Neutrophil (primary cell): ENCODE measurements around the gene SSBP1.
"Not testable (repeated sequence)": the region's sequence is repeated elsewhere in the genome, so short reads cannot be mapped to it uniquely, and the experiment has no call there.

Experiments
- H3K27ac ChIP-seq: fragments of 200-600 bp; sonication (generic); 2 replicates; pipeline ENCODE4 v1.5.1; 2016; ENCODE audit warnings: mild to moderate bottlenecking, moderate library complexity
- H3K27me3 ChIP-seq: fragments of 200-600 bp; sonication (generic); 2 replicates; pipeline ENCODE4 v1.6.0; 2016; ENCODE audit warnings: mild to moderate bottlenecking
- H3K36me3 ChIP-seq: fragments of 200-600 bp; sonication (generic); 2 replicates; pipeline ENCODE4 v1.5.1; 2017
- H3K4me1 ChIP-seq, 2 experiments: fragments of 200-600 bp in 1 of 2; sonication (generic) in 1 of 2; 1 replicate in 1 of 2; 2 replicates in 1 of 2; pipeline versions ENCODE4 v1.5.1 to v1.6.1; 2013 to 2016; ENCODE audit warnings: low read depth in 1 of 2, low read length in 1 of 2, mild to moderate bottlenecking in 1 of 2, moderate library complexity in 1 of 2; ENCODE audit not compliant: control insufficient read depth in 1 of 2, insufficient read depth in 1 of 2
- H3K4me3 ChIP-seq, 2 experiments: fragments of 200-600 bp in 1 of 2; sonication (generic) in 1 of 2; 1 replicate in 1 of 2; 2 replicates in 1 of 2; pipeline ENCODE4 v1.5.1; 2013 to 2016; ENCODE audit warnings: low read depth in 1 of 2, low read length in 1 of 2, mild to moderate bottlenecking in 1 of 2, moderate library complexity in 1 of 2
- H3K9me3 ChIP-seq: fragments of 200-600 bp; sonication (generic); 2 replicates; pipeline ENCODE4 v1.5.1; 2016
- TF ChIP-seq, protein P1 (sequence below): fragments of 200-600 bp; sonication (generic); IDR thresholded peaks from 2 replicates; pipeline ENCODE4 v1.5.1; 2016; ENCODE audit warnings: antibody characterized with exemption

The SSBP1 gene

DNA sequence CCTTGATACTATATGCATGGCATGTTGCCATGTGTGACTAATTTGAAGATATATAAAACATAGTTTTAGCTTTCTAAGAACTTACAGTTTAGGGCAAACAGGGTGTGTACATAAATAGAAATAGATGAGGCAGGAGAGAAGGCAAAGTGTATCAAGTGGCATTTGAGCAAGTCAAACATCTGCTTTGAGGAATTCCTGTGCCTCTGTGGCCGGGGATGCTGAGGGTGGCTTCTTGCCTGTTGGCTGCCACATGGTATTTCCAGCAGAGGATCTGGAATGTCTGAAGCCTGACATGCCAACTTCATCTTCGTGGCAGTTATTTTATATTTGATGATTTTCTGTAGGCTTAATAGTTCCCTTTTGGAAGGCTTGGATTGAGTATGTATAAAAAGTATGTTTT lies 6.0 kb downstream of the SSBP1 start:
- Histone ChIP-seq H3K27ac (no peak overlapping the region), H3K36me3 (peaks cover 73% of the 10 kb centered on the region), H3K27me3 (no peaks in the 10 kb centered on the region), H3K9me3 (no peaks in the 10 kb centered on the region), H3K4me1 (no peaks in the 10 kb centered on the region), H3K4me3 (no peak overlapping the region)
- TF ChIP-seq, protein P1, sequence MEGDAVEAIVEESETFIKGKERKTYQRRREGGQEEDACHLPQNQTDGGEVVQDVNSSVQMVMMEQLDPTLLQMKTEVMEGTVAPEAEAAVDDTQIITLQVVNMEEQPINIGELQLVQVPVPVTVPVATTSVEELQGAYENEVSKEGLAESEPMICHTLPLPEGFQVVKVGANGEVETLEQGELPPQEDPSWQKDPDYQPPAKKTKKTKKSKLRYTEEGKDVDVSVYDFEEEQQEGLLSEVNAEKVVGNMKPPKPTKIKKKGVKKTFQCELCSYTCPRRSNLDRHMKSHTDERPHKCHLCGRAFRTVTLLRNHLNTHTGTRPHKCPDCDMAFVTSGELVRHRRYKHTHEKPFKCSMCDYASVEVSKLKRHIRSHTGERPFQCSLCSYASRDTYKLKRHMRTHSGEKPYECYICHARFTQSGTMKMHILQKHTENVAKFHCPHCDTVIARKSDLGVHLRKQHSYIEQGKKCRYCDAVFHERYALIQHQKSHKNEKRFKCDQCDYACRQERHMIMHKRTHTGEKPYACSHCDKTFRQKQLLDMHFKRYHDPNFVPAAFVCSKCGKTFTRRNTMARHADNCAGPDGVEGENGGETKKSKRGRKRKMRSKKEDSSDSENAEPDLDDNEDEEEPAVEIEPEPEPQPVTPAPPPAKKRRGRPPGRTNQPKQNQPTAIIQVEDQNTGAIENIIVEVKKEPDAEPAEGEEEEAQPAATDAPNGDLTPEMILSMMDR = no peak

DNA sequence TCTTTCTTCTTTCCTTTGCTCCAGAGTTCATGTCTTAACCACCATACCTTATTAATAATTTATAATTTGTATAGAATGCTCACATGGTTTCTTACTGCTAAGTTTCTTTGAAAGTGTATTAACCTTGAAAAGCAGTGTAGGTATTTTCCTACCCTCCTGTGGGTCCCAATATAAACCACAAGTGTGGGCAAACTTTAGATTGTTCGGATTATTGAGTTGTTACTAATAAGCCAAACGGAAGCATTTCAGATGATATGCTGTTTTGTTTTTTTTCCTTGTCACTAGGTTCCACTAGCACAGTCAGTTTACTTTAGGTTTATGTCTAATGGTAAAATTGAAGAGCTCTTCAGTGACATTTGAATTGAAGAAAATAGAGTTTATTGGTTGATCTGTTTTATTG lies 10.2 kb downstream of the SSBP1 start:
- TF ChIP-seq, protein P1 = no peak
- Histone ChIP-seq H3K4me1 (no peaks in the 10 kb centered on the region), H3K27ac (no peak overlapping the region), H3K9me3 (peaks cover 20% of the 10 kb centered on the region), H3K27me3 (no peaks in the 10 kb centered on the region), H3K4me3 (no peak overlapping the region), H3K36me3 (peaks cover 68% of the 10 kb centered on the region)

DNA sequence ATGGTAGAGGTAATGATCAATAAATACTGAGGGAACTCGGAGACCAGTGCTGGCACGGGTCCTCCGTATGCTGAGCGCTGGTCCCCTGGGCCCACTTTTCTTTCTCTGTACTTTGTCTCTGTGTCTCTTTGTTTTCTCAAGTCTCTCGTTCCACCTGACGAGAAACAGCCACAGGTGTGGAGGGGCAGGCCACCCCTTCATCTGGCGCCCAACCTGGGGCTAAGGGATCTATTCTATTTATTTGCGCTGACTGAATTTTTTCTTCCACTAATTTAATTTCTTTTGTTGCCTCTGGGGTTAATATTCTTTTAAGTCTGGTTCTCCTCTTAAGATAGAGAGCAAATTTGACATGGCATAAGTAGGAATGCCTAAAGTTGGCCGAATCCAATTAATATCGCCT lies 13.7 kb downstream of the SSBP1 start:
- Histone ChIP-seq H3K9me3 (peaks cover 20% of the 10 kb centered on the region), H3K36me3 (peaks cover 33% of the 10 kb centered on the region)
- not testable (repeated sequence) for H3K27ac ChIP-seq, H3K4me3 ChIP-seq, H3K4me1 ChIP-seq, H3K27me3 ChIP-seq

DNA sequence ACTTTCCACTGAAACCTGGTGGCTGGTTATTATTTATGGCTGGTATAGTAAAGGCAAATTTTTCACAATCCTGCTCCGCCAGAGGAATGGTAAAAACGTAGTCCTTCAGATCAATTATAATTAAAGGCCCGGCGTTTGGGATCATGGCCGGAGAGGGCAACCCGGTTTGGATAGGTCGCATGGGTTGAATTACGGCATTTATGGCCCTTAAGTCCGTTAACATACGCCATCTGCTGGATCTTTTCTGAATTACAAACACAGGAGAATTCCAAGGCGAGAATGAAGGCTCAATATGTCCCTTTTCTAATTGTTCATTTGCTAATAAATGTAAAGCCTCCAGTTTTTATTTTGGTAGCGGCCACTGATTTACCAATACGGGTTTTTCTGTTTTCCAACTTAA lies 14.5 kb downstream of the SSBP1 start:
- no peaks in the 10 kb centered on the region for H3K4me1 ChIP-seq
- H3K9me3 ChIP-seq = peaks cover 20% of the 10 kb centered on the region
- no peak overlapping the region for H3K4me3 ChIP-seq
- H3K27me3 ChIP-seq = no peaks in the 10 kb centered on the region
- TF ChIP-seq, protein P1 = no peak
- peaks cover 38% of the 10 kb centered on the region for H3K36me3 ChIP-seq
- H3K27ac ChIP-seq = no peak overlapping the region

DNA sequence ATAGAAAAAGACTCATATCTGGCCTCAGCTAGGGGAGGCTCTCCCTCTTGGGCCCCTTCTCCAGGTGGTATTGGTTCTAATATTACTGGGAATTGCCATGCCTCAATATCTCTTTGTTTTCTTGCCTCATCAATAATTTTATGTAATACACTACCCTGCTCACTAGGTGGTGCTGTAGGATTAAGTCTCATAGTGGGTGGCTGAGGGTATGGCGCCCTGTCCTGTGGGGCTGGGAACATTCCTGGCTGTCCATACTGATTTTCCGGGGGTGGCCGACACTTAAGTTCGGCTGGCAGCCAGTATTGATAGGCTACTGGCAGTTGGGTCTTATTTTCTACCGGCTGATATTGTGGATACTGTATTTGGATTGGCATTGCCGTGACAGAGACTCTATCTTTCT lies 16.8 kb downstream of the SSBP1 start:
- TF ChIP-seq, protein P1 = peak; percentile 35
- Histone ChIP-seq H3K9me3 (peaks cover 20% of the 10 kb centered on the region), H3K36me3 (peaks cover 31% of the 10 kb centered on the region), H3K4me3 (no peak overlapping the region), H3K4me1 (no peaks in the 10 kb centered on the region), H3K27me3 (no peaks in the 10 kb centered on the region), H3K27ac (no peak overlapping the region)

DNA sequence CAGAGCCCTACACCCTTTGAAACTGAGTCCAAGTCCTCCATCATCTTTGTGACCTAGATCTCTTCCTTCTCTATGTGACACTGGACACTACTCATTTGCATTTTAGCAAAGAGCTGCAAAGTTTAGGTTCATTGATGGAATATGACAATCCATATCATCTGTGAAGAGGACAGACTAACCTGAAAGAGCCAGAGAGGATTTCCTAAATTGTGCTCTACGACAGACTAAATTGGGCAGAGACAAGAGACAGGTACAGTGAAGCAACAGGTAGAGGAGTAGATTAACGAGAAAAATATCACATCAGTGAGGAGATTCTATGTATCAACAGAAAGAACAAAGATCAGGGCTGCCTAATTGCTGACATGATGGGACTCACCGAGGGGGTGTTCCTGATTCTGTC lies 25.6 kb downstream of the SSBP1 start, which contains the start of gene TAS2R3:
Gene TAS2R3 (plus strand): TSS at position 301 of the 400 bp plus-strand sequence. CDS start 62 bp downstream, at position 363.
- Histone ChIP-seq H3K27me3 (no peaks in the 10 kb centered on the region), H3K36me3 (peaks cover 6% of the 10 kb centered on the region), H3K4me3 (no peak within 1 kb of the TSS), H3K27ac (no peak within 1 kb of the TSS), H3K9me3 (no peaks in the 10 kb centered on the region), H3K4me1 (peaks cover 12 to 16% of the 10 kb centered on the region in 2 experiments)
- TF ChIP-seq, protein P1 = no peak

DNA sequence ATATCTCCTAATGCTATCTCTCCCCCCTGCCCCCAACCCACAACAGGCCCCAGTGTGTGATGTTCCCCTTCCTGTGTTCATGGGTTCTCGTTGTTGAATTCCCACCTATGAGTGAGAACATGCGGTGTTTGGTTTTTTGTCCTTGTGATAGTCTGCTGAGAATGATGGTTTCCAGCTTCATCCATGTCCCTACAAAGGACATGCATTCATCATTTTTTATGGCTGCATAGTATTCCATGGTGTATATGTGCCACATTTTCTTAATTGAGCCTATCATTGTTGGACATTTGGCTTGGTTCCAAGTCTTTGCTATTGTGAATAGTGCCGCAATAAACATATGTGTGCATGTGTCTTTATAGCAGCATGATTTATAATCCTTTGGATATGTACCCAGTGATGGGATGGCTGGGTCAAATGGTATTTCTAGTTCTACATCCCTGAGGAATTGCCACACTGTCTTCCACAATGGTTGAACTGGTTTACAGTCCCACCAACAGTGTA lies 32.0 kb downstream of the SSBP1 start:
- not testable (repeated sequence) for H3K4me3 ChIP-seq, H3K4me1 ChIP-seq, H3K27ac ChIP-seq, H3K36me3 ChIP-seq, H3K27me3 ChIP-seq, H3K9me3 ChIP-seq
